ENCODE measurements around the gene IGFBPL1.

The IGFBPL1 gene

DNA sequence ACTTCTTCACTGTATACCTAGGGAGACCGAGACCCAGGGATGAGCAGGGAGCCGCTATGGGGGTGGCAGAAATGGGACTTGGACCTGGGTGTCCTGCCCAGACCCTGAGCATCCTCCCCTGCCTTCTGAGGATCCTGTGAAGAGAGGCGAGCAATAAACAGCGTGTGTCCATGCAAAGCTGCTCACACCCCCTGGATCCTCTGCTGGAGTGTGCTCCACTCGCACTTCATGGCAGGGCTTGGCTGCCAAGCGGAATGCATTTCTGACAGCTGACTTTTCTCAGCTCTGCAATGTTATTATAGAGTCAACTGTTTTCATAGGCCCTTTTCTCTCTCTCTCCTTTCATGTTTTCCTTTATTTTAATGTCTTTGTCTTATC is 62.8 kb downstream of the IGFBPL1 start:
- TF ChIP-seq, protein P1, sequence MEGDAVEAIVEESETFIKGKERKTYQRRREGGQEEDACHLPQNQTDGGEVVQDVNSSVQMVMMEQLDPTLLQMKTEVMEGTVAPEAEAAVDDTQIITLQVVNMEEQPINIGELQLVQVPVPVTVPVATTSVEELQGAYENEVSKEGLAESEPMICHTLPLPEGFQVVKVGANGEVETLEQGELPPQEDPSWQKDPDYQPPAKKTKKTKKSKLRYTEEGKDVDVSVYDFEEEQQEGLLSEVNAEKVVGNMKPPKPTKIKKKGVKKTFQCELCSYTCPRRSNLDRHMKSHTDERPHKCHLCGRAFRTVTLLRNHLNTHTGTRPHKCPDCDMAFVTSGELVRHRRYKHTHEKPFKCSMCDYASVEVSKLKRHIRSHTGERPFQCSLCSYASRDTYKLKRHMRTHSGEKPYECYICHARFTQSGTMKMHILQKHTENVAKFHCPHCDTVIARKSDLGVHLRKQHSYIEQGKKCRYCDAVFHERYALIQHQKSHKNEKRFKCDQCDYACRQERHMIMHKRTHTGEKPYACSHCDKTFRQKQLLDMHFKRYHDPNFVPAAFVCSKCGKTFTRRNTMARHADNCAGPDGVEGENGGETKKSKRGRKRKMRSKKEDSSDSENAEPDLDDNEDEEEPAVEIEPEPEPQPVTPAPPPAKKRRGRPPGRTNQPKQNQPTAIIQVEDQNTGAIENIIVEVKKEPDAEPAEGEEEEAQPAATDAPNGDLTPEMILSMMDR (IDR thresholded peaks at IDR 0.05; ENCODE audit: low read length): no peak
- TF ChIP-seq EZH2phosphoT487 (IDR thresholded peaks at IDR 0.05; ENCODE audit: low read length): no peak
- no peak for TF ChIP-seq EZH2 (optimal IDR thresholded peaks at IDR 0.05; ENCODE audit: low read depth, low read length)
- Histone ChIP-seq H4K20me1 (ENCODE audit: insufficient read depth, low read length) (no peaks in the 10 kb centered on the region), H3K4me3 (ENCODE audit: low read length) (no peak overlapping the region), H3K4me2 (ENCODE audit: low read depth, low read length) (no peak overlapping the region), H3K9ac (ENCODE audit: low read length) (no peak overlapping the region), H3K27ac (ENCODE audit: low read length) (no peak overlapping the region), H3K9me2 (replicated peaks; ENCODE audit: insufficient read depth, low read length) (no peaks in the 10 kb centered on the region), H3K36me3 (replicated peaks; ENCODE audit: insufficient read depth, low read length) (no peaks in the 10 kb centered on the region), H3F3A (ENCODE audit: insufficient read depth, low read length) (no peaks in the 10 kb centered on the region), H2AFZ (ENCODE audit: low read length) (no peak overlapping the region), H3K79me2 (ENCODE audit: low read length) (no peaks in the 10 kb centered on the region), H3K4me1 (ENCODE audit: low read length) (no peaks in the 10 kb centered on the region), H3K9me3 (replicated peaks; ENCODE audit: insufficient read depth, low read length) (no peaks in the 10 kb centered on the region), H3K27me3 (replicated peaks; ENCODE audit: insufficient read depth, low read length) (no peaks in the 10 kb centered on the region)
- DNase-seq: no peak

DNA sequence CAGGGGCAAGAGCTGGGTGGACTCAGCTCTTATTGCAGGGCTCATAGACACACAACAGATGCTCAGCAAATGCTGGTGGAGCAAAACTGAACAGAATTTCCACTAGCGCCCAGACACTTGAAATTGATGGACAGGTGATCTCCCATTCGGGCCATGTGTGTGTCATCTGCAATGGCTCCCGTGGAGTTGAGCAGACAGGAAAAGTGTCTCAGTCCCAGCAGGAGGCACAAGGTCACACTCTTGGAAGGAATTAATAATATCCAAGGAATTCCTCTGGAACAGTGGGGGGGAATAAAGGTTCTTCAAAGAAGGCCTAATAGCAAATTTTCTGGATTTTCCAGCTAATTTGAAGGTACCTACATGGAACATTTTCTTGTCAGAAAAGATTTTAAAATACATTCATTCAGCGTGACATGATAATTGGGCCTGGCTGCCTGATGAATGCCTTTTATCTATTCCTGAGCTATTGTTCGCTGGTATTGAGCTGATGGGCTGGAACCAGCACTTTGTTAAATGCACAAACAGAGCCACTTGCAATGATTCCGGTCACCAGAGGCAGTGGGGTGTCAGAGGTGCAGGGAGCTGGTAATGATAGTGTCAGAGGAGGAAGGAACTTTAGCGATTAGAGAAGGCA is 63.3 kb downstream of the IGFBPL1 start:
- Histone ChIP-seq H3K79me2 (ENCODE audit: low read length) (no peaks in the 10 kb centered on the region), H3F3A (ENCODE audit: insufficient read depth, low read length) (no peaks in the 10 kb centered on the region), H3K9me2 (replicated peaks; ENCODE audit: insufficient read depth, low read length) (no peaks in the 10 kb centered on the region), H4K20me1 (ENCODE audit: insufficient read depth, low read length) (no peaks in the 10 kb centered on the region), H2AFZ (ENCODE audit: low read length) (no peak overlapping the region), H3K4me3 (ENCODE audit: low read length) (no peak overlapping the region), H3K9me3 (replicated peaks; ENCODE audit: insufficient read depth, low read length) (no peaks in the 10 kb centered on the region), H3K4me1 (ENCODE audit: low read length) (no peaks in the 10 kb centered on the region), H3K27me3 (replicated peaks; ENCODE audit: insufficient read depth, low read length) (no peaks in the 10 kb centered on the region), H3K27ac (ENCODE audit: low read length) (no peak overlapping the region), H3K9ac (ENCODE audit: low read length) (no peak overlapping the region), H3K36me3 (replicated peaks; ENCODE audit: insufficient read depth, low read length) (no peaks in the 10 kb centered on the region), H3K4me2 (ENCODE audit: low read depth, low read length) (no peak overlapping the region)
- no peak for DNase-seq
- TF ChIP-seq, protein P1 (IDR thresholded peaks at IDR 0.05; ENCODE audit: low read length): no peak
- TF ChIP-seq EZH2 (optimal IDR thresholded peaks at IDR 0.05; ENCODE audit: low read depth, low read length): no peak
- TF ChIP-seq EZH2phosphoT487 (IDR thresholded peaks at IDR 0.05; ENCODE audit: low read length): no peak

DNA sequence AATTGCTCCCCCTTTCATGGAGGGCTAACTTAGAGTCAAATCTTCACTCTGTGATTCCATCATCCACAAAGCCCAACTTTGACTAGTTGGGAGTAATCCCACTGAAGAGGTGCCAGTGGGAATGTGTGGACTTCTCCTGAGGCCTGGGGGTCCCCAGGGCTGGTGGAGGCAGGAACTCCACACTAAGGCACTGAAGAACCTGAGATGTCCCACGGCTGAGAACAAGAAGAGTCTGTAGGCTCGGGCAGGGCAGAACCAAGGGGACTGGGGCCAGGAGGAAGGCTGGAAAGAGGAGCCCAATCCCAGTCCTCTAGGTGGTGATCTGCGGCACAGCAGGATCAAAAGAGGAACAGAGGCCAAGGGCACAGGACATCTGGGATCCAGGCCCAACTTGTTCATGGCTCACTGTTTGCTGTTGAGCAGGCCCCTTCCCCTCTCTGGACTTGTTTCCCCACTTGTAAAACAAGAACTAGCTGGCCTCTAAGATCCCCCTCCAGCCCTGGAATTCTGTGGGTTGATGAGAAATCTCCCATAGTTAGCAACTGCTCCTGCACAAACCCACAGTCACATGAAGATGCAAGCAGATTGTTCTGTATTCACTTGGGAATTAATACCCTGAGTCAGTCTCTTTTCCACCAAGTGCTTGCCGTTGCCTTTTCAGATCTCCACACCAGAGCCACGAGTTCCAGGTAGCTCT is 64.4 kb downstream of the IGFBPL1 start:
- H2AFZ ChIP-seq (ENCODE audit: low read length): no peak overlapping the region
- no peak for DNase-seq

More for the DNA sequence above, 64.4 kb downstream of the IGFBPL1 start:
- H3K4me3 ChIP-seq (ENCODE audit: low read length): no peak overlapping the region
- H3K9ac ChIP-seq (ENCODE audit: low read length): no peak overlapping the region
- no peaks in the 10 kb centered on the region for H3K9me3 ChIP-seq (replicated peaks; ENCODE audit: insufficient read depth, low read length)
- H3F3A ChIP-seq (ENCODE audit: insufficient read depth, low read length): no peaks in the 10 kb centered on the region
- H3K9me2 ChIP-seq (replicated peaks; ENCODE audit: insufficient read depth, low read length): no peaks in the 10 kb centered on the region
- no peaks in the 10 kb centered on the region for H3K27me3 ChIP-seq (replicated peaks; ENCODE audit: insufficient read depth, low read length)
- no peaks in the 10 kb centered on the region for H3K36me3 ChIP-seq (replicated peaks; ENCODE audit: insufficient read depth, low read length)
- no peak overlapping the region for H3K27ac ChIP-seq (ENCODE audit: low read length)
- TF ChIP-seq, protein P1 (IDR thresholded peaks at IDR 0.05; ENCODE audit: low read length): no peak
- TF ChIP-seq EZH2phosphoT487 (IDR thresholded peaks at IDR 0.05; ENCODE audit: low read length): no peak
- TF ChIP-seq EZH2 (optimal IDR thresholded peaks at IDR 0.05; ENCODE audit: low read depth, low read length): no peak
- no peaks in the 10 kb centered on the region for H3K4me1 ChIP-seq (ENCODE audit: low read length)
- H4K20me1 ChIP-seq (ENCODE audit: insufficient read depth, low read length): no peaks in the 10 kb centered on the region
- no peak overlapping the region for H3K4me2 ChIP-seq (ENCODE audit: low read depth, low read length)
- no peaks in the 10 kb centered on the region for H3K79me2 ChIP-seq (ENCODE audit: low read length)

All from MM.1S (cell line).